Fibroblast of lung (primary cell): Measurements from ENCODE around the gene ZNF26.

Experiments
- CTCF ChIP-seq, 2 donors: IDR thresholded peaks in 1 of 2; conservative IDR thresholded peaks in 1 of 2; 1 replicate in 1 of 2; 2 replicates in 1 of 2; pipeline ENCODE4 v1.5.1; 2011 to 2012; ENCODE audit warnings: low read length in 2 of 2, control low read depth in 1 of 2, inconsistent platforms in 1 of 2, low read depth in 1 of 2, mild to moderate bottlenecking in 1 of 2
- EZH2 ChIP-seq: IDR thresholded peaks from 2 replicates; pipeline ENCODE4 v1.5.1; 2012; ENCODE audit warnings: low read length, control low read depth, mild to moderate bottlenecking; ENCODE audit errors: missing control alignments

- TF ChIP-seq CTCF (conservative IDR thresholded peaks at IDR 0.05 in 1 of 2, IDR thresholded peaks at IDR 0.05 in 1 of 2; ENCODE audit: low read depth in 1 of 2, low read length in 2 of 2) (no peak), EZH2 (no peak)
Measured at GRCh38 chr12:132951649-132952048, 34.5 kb upstream of the ZNF26 start.
